DOHH2 (cell line): ENCODE results near the gene TIMM17A.

Experiments used
- CTCF ChIP-seq: fragments of 200-600 bp; sonication (generic); IDR thresholded peaks from one replicate; pipeline ENCODE4 v1.5.1; 2014; ENCODE audit warnings: antibody characterized with exemption, mild to moderate bottlenecking, low read depth, low read length; ENCODE audit not compliant: poor library complexity, severe bottlenecking
- EZH2phosphoT487 ChIP-seq: fragments of 200-600 bp; sonication (generic); IDR thresholded peaks from 2 replicates; pipeline ENCODE4 v1.6.1; 2017; ENCODE audit warnings: borderline replicate concordance, mild to moderate bottlenecking, antibody characterized with exemption, low read length, moderate library complexity, mixed read lengths

- TF ChIP-seq CTCF (no peak), EZH2phosphoT487 (no peak)
These were observed 13.7 kb upstream of the TIMM17A start for GRCh38 chr1:201941420-201942128.
